A673 (cell line): ENCODE results near the gene CRLF1. TPM values are rescaled to one million over a fixed set of nuclear protein-coding genes. Genes with fewer than 3 reads are reported as not detected.

ENCODE experiments used
- BruUV-seq: library from RNA; stranded (reverse); fragments of 400-500 nt; replicated peaks from 2 replicates; lab custom pipeline; 2021; lab: Mats Ljungman, UMichigan
- CTCF ChIA-PET: fragments of 300-600 bp; sonication (Branson Sonifier 250); formaldehyde crosslinking; loops from one replicate; lab custom pipeline; 2022; ENCODE audit warnings: antibody characterized with exemption; lab: Charles Lee
- POLR2A ChIA-PET: fragments of 300-600 bp; sonication (Branson Sonifier 250); formaldehyde crosslinking; loops from one replicate; lab custom pipeline; 2022; ENCODE audit warnings: antibody characterized with exemption; ENCODE audit not compliant: low non-redundant PET; lab: Charles Lee
- DNase-seq: peaks from one replicate; pipeline ENCODE4 v3.0.0-alpha.2; 2015; ENCODE audit warnings: low spot score
- H3K27ac ChIP-seq: fragments of 200-600 bp; sonication (generic); 2 replicates; pipeline ENCODE4 v1.5.1; 2016; ENCODE audit warnings: mixed run types, low read depth, mild to moderate bottlenecking, mixed read lengths, antibody characterized with exemption, low read length; ENCODE audit not compliant: poor library complexity, severe bottlenecking
- H3K27me3 ChIP-seq: fragments of 200-600 bp; sonication (generic); replicated peaks from 2 replicates; pipeline ENCODE4 v1.6.1; 2017; ENCODE audit warnings: mixed run types, low read depth, mild to moderate bottlenecking, mixed read lengths, antibody characterized with exemption, low read length; ENCODE audit not compliant: insufficient read depth, poor library complexity
- H3K36me3 ChIP-seq: fragments of 200-600 bp; sonication (generic); 2 replicates; pipeline ENCODE4 v1.6.1; 2016; ENCODE audit warnings: mixed run types, mild to moderate bottlenecking, mixed read lengths, antibody characterized with exemption, low read length; ENCODE audit not compliant: insufficient read depth, poor library complexity, severe bottlenecking
- H3K4me1 ChIP-seq: fragments of 200-600 bp; sonication (generic); 2 replicates; pipeline ENCODE4 v1.6.1; 2017; ENCODE audit warnings: mixed run types, mild to moderate bottlenecking, mixed read lengths, antibody characterized with exemption, low read length; ENCODE audit not compliant: insufficient read depth, poor library complexity, severe bottlenecking
- H3K4me3 ChIP-seq: fragments of 200-600 bp; sonication (generic); 2 replicates; pipeline ENCODE4 v1.5.1; 2016; ENCODE audit warnings: low read depth, mixed run types, mild to moderate bottlenecking, mixed read lengths, low read length; ENCODE audit not compliant: poor library complexity, severe bottlenecking
- H3K9me3 ChIP-seq: fragments of 200-600 bp; sonication (generic); 2 replicates; pipeline ENCODE4 v1.6.1; 2016; ENCODE audit warnings: mixed run types, low read depth, mild to moderate bottlenecking, mixed read lengths, antibody characterized with exemption, low read length; ENCODE audit not compliant: poor library complexity, severe bottlenecking
- EZH2 ChIP-seq: fragments of 200-600 bp; sonication (generic); IDR thresholded peaks from 2 replicates; pipeline ENCODE4 v1.6.1; 2017; ENCODE audit warnings: borderline replicate concordance, low read depth, mild to moderate bottlenecking, mixed read lengths, antibody characterized with exemption, low read length; ENCODE audit not compliant: poor library complexity, severe bottlenecking
- intact Hi-C: fragments of 100-400 bp; cut with micrococcal nuclease; formaldehyde crosslinking; loops from one replicate; pipeline ENCODE4 v1.10.0; 2022; ENCODE audit not compliant: unreplicated experiment
- total RNA-seq: library from RNA; stranded (reverse); gene quantifications from 2 replicates; pipeline ENCODE4 v1.2.3, GENCODE V29; 2021
- TF ChIP-seq, protein P1 (sequence below): fragments of 300-800, 200-600 bp; sonication (generic); conservative IDR thresholded peaks from 2 replicates; pipeline ENCODE4 v1.5.1; 2017; ENCODE audit warnings: low read depth, mild to moderate bottlenecking, antibody characterized with exemption, low read length, moderate library complexity, mixed read lengths

Gene CRLF1
- total RNA-seq, 1 experiment from 2014 or later = 192 TPM

GRCh38 chr19:18636969-18637629 lies 30.5 kb upstream of the CRLF1 start, which contains the start of gene KLHL26:
Gene KLHL26, plus strand, starts transcription at chr19:18637028. Its CDS starts 27 bp downstream, at chr19:18637055.
- POLR2A ChIA-PET = no interaction called here
- peaks cover 13% of the 10 kb centered on the region for H3K4me1 ChIP-seq
- no TSS peak for BruUV-seq
- CTCF ChIA-PET = no interaction called here
- H3K9me3 ChIP-seq = no peaks in the 10 kb centered on the region
- no peak for DNase-seq
- intact Hi-C loops = no loop called here
- H3K27ac ChIP-seq = peak within 1 kb of the TSS; percentile 94
- H3K27me3 ChIP-seq = no peaks in the 10 kb centered on the region
- TF ChIP-seq, protein P1, sequence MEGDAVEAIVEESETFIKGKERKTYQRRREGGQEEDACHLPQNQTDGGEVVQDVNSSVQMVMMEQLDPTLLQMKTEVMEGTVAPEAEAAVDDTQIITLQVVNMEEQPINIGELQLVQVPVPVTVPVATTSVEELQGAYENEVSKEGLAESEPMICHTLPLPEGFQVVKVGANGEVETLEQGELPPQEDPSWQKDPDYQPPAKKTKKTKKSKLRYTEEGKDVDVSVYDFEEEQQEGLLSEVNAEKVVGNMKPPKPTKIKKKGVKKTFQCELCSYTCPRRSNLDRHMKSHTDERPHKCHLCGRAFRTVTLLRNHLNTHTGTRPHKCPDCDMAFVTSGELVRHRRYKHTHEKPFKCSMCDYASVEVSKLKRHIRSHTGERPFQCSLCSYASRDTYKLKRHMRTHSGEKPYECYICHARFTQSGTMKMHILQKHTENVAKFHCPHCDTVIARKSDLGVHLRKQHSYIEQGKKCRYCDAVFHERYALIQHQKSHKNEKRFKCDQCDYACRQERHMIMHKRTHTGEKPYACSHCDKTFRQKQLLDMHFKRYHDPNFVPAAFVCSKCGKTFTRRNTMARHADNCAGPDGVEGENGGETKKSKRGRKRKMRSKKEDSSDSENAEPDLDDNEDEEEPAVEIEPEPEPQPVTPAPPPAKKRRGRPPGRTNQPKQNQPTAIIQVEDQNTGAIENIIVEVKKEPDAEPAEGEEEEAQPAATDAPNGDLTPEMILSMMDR = no peak
- no peak for TF ChIP-seq EZH2
- peak within 1 kb of the TSS; percentile 99 for H3K4me3 ChIP-seq
- H3K36me3 ChIP-seq = no peaks in the 10 kb centered on the region

DNA sequence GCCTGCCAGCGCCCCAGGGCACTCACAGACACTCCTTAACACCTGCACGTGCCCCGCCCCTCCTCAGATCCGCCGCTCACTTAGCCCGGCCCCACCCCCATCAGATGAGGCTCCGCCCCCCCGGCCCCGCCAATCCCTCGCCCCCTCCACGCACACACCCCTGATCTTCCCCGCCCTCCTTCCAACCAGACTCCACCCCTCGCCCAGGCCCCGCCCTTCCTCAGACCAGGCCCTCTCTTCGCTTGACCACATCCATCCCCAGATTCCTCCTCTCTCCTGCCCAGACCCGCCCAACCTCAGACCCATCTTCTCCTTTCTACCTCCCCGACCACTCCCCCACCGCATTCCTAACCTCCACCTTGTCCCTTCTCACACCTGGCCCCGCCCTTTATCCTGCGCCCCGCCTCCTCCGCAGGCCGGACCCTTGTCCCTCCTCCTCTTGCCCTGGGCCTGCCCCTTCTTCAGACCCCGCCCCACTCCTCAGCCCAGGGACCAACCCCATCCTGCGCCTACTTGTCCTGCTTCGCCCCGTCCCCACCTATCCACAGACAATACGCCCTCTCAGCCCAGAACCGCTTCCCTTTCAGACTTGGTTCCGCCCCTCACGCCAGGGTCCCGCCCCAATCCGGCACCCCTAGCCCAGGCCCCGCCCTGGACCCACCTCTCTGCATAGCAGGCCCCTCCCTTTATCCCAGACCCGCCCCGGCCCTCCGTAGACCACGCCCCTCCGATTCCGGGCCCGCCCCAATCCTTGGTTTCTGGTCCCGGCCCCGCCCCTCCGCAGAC lies 29.8 kb upstream of the CRLF1 start:
- CTCF ChIA-PET = no interaction called here
- H3K36me3 ChIP-seq = no peaks in the 10 kb centered on the region
- H3K4me3 ChIP-seq = peak overlapping the region; percentile 99
- intact Hi-C loops = no loop called here
- H3K4me1 ChIP-seq = peaks cover 13% of the 10 kb centered on the region
- H3K9me3 ChIP-seq = no peaks in the 10 kb centered on the region
- POLR2A ChIA-PET = no interaction called here
- TF ChIP-seq, protein P1 = no peak
- TF ChIP-seq EZH2 = no peak
- DNase-seq = peak; percentile 98
- no TSS peak for BruUV-seq
- peak overlapping the region; percentile 94 for H3K27ac ChIP-seq
- H3K27me3 ChIP-seq = no peaks in the 10 kb centered on the region

DNA sequence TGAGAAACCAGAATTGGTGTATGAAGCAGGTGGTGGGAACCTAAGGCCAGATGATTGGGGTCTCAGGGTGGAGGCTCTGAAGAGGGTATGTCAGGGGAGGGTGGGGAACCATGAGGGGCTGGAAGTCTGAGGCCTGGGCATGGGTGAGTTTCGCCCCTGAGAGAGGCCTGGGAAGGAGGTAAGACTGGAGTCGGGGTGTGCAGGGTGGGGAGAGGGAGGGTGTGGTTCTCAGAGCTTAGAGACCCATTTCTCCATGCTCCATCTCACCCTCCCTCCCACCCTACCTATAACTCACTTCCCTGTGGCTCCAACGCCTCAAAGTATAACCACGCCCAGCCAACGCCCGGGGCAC lies 29.2 kb upstream of the CRLF1 start:
- POLR2A ChIA-PET = no interaction called here
- Histone ChIP-seq H3K4me3 (no peak overlapping the region), H3K36me3 (no peaks in the 10 kb centered on the region), H3K27ac (no peak overlapping the region), H3K4me1 (peaks cover 13% of the 10 kb centered on the region), H3K9me3 (no peaks in the 10 kb centered on the region), H3K27me3 (no peaks in the 10 kb centered on the region)
- intact Hi-C loops = no loop called here
- CTCF ChIA-PET = no interaction called here
- DNase-seq = no peak
- TF ChIP-seq, protein P1 = no peak
- no peak for TF ChIP-seq EZH2
- BruUV-seq = no TSS peak
